ENCODE results near the gene CLRN1. TPM values are rescaled to one million over a fixed set of nuclear protein-coding genes. Genes with fewer than 3 reads are reported as not detected.
A peak's percentile ranks its signal among the peaks of the same experiment; 100 is the strongest.

The CLRN1 gene
- total RNA-seq, 4 donors from 2014 or later = not detected

GRCh38 chr3:150968341-150969035, 4.0 kb downstream of the CLRN1 start:
- DNase-seq = no peak
- no peaks in the 10 kb centered on the region for H3K27me3 ChIP-seq
- H3K4me3 ChIP-seq (replicated peaks in 1 of 3) = no peak overlapping the region
- 83 to 91% methylated on average over 4 of the region's 4 CpGs for WGBS, 2 donors
- H3K27ac ChIP-seq = no peak overlapping the region
- intact Hi-C loops (cut with DNase I) = no loop called here
- no peaks in the 10 kb centered on the region for H3K4me1 ChIP-seq
- no peak for TF ChIP-seq CTCF (IDR thresholded peaks at IDR 0.05)
- TF ChIP-seq POLR2A (IDR thresholded peaks at IDR 0.05) = no peak
- H3K36me3 ChIP-seq = no peaks in the 10 kb centered on the region
- no peaks in the 10 kb centered on the region for H3K9me3 ChIP-seq

- Histone ChIP-seq H3K4me3 (replicated peaks in 1 of 3) (no peak overlapping the region), H3K9me3 (no peaks in the 10 kb centered on the region), H3K4me1 (peaks cover 0 to 5% of the 10 kb centered on the region in 2 donors), H3K27me3 (no peaks in the 10 kb centered on the region), H3K27ac (no peak overlapping the region), H3K36me3 (no peaks in the 10 kb centered on the region)
- no peak for TF ChIP-seq CTCF (IDR thresholded peaks at IDR 0.05)
- no peak for TF ChIP-seq POLR2A (IDR thresholded peaks at IDR 0.05)
- 77 to 83% methylated on average over 2 of the region's 2 CpGs for WGBS, 2 donors
- no peak for DNase-seq
- intact Hi-C loops (cut with DNase I) = no loop called here
These were observed 7.1 kb downstream of the CLRN1 start for GRCh38 chr3:150965436-150965835.

- H3K4me3 ChIP-seq (replicated peaks in 1 of 3) = no peak overlapping the region
- no peak overlapping the region for H3K27ac ChIP-seq
- H3K4me1 ChIP-seq = peaks cover 0 to 5% of the 10 kb centered on the region in 2 donors
- no peak for DNase-seq
- intact Hi-C loops (cut with DNase I) = no loop called here
- no peaks in the 10 kb centered on the region for H3K36me3 ChIP-seq
- H3K27me3 ChIP-seq = no peaks in the 10 kb centered on the region
- WGBS, 2 donors = 87 to 90% methylated on average over 4 of the region's 4 CpGs
- TF ChIP-seq POLR2A (IDR thresholded peaks at IDR 0.05) (no peak), CTCF (IDR thresholded peaks at IDR 0.05) (no peak)
- no peaks in the 10 kb centered on the region for H3K9me3 ChIP-seq
These were observed 10.6 kb downstream of the CLRN1 start for GRCh38 chr3:150961949-150962348.

GRCh38 chr3:150960708-150961684, 11.5 kb downstream of the CLRN1 start:
- 70 to 78% methylated on average over 5 of the region's 5 CpGs for WGBS, 2 donors
- H3K4me3 ChIP-seq (replicated peaks in 1 of 3) = no peak overlapping the region
- no peaks in the 10 kb centered on the region for H3K9me3 ChIP-seq
- intact Hi-C loops (cut with DNase I) = no loop called here
- H3K4me1 ChIP-seq = peaks cover 0 to 5% of the 10 kb centered on the region in 2 donors
- DNase-seq = peak; percentile 73 to 75
- no peak overlapping the region for H3K27ac ChIP-seq
- TF ChIP-seq CTCF (IDR thresholded peaks at IDR 0.05) (no peak), POLR2A (IDR thresholded peaks at IDR 0.05) (no peak)
- no peaks in the 10 kb centered on the region for H3K27me3 ChIP-seq
- no peaks in the 10 kb centered on the region for H3K36me3 ChIP-seq

- H3K9me3 ChIP-seq = no peaks in the 10 kb centered on the region
- intact Hi-C loops (cut with DNase I) = no loop called here
- WGBS, 2 donors = 81% methylated on average over 3 of the region's 3 CpGs
- no peak overlapping the region for H3K4me3 ChIP-seq (replicated peaks in 1 of 3)
- peaks cover 0 to 5% of the 10 kb centered on the region in 2 donors for H3K4me1 ChIP-seq
- TF ChIP-seq POLR2A (IDR thresholded peaks at IDR 0.05) = no peak
- TF ChIP-seq CTCF (IDR thresholded peaks at IDR 0.05) = no peak
- no peak for DNase-seq
- no peak overlapping the region for H3K27ac ChIP-seq
- no peaks in the 10 kb centered on the region for H3K36me3 ChIP-seq
- no peaks in the 10 kb centered on the region for H3K27me3 ChIP-seq
These were observed 13.8 kb downstream of the CLRN1 start for GRCh38 chr3:150958683-150959082.

Data from thyroid gland (tissue), 4 donors.